Heart left ventricle (tissue), 13 donors: ENCODE results near the gene WDR5B.

ENCODE experiments used
- POLR2A ChIP-seq, 2 donors: fragments of 450-650 bp; IDR thresholded peaks; one replicate each; pipeline ENCODE4 v1.6.1; 2017; ENCODE audit warnings: antibody characterized with exemption in 2 of 2, mild to moderate bottlenecking in 2 of 2, moderate library complexity in 2 of 2
- TF ChIP-seq, protein P1 (sequence below), 12 donors: fragments of 200-600 bp; sonication (generic) in 4 of 12; IDR thresholded peaks; one replicate each; pipeline versions ENCODE4 v1.5.0 to v1.8.0; 2018 to 2022; ENCODE audit warnings: antibody characterized with exemption in 12 of 12, mild to moderate bottlenecking in 5 of 12
- donor health status: ischemic (EF 13 %, LVEDD 7.1; RV severe dilation, severe dysfunction).
- donor health status: DM: no; HTN: yes; CAD: no.
- donor health status: DM: no; HTN: no; CAD: no.
- donor health status: ischemic (EF 25% LVEDD 6.9; RV normal size, moderate dysfunction).
- donor health status: ischemic (EF 25% LVEDD 5.7; RV mildly dilated, moderate dysfunction).
- donor health status: ischemic (EF 35%, LVEDD 5.7; RV mildly dilated, moderate dysfunction).
- donor health status: nonischemic (EF 11% LVEDD 7.7; RV severe dilation, severe dysfunction).
- donor health status: DM: yes; HTN: yes; CAD: no.
- donor health status: PGD.
- donor health status: ischemic (EF 29% LVEDD 5.4; RV normal size, mild dysfunction).
- donor health status: nonischemic (EF 23%, LVEDD 6.1; RV moderate dilation, normal function).

DNA sequence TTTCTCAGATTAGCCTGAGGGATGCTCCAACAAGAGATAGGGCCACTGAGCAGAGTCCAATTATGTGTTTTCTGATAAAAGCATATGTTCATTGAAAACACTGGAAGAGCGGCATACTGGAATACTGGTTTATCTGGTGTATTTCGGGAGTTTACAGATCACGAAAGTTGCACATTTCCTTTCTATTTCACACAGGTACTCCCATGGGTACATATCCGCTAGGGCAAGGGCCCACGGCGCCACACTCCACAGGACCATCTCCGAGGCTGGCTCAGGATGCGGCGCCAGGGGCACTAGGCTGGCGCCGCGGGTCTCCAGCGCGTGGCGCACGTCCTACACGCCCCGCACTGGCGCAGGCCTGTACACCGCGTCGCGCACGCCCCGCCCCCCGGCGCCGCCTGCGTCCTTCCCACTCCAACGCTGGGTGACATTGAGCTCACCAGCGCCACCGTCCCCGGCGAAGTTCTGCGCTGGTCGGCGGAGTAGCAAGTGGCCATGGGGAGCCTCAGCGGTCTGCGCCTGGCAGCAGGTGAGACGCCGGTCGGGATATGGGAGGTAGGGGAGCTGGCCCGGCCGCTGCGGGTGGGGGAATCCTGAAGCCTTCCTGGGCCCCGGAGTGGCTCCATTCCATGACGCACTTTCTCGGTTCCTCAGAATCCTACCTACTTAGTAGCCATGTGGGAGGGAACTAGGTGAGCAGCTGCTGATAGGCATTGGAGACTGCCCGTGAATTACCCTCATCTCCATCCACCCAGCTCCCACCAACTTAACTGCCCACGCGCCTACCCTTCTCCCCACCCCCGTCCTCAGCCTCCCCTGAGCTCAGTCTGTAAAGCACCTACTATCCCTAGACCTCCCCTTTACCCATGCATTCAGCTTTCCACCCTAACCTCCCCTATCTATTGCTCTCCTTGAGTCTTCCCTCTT lies 31.8 kb downstream of the WDR5B start, which contains the start of gene FAM162A:
- peak in 1 of 2 donors; percentile 95 for TF ChIP-seq POLR2A (IDR thresholded peaks at IDR 0.05)
- TF ChIP-seq, protein P1, sequence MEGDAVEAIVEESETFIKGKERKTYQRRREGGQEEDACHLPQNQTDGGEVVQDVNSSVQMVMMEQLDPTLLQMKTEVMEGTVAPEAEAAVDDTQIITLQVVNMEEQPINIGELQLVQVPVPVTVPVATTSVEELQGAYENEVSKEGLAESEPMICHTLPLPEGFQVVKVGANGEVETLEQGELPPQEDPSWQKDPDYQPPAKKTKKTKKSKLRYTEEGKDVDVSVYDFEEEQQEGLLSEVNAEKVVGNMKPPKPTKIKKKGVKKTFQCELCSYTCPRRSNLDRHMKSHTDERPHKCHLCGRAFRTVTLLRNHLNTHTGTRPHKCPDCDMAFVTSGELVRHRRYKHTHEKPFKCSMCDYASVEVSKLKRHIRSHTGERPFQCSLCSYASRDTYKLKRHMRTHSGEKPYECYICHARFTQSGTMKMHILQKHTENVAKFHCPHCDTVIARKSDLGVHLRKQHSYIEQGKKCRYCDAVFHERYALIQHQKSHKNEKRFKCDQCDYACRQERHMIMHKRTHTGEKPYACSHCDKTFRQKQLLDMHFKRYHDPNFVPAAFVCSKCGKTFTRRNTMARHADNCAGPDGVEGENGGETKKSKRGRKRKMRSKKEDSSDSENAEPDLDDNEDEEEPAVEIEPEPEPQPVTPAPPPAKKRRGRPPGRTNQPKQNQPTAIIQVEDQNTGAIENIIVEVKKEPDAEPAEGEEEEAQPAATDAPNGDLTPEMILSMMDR (IDR thresholded peaks at IDR 0.05) = peak; percentile 35 to 89 (median 57)
